HepG2 (cell line): ENCODE results near the gene NR1I2. TPM values are rescaled to one million over a fixed set of nuclear protein-coding genes. Genes with fewer than 3 reads are reported as not detected.

ENCODE experiments used
- ATAC-seq: fragments of 200-7000 bp; cut with Tn5 transposase; 3 replicates; pipeline ENCODE4 v1.9.1; 2020; ENCODE audit warnings: mild to moderate bottlenecking, moderate library complexity
- BruUV-seq: library from RNA; stranded (reverse); fragments of 400-500 nt; replicated peaks from 2 replicates; lab custom pipeline; 2021; lab: Mats Ljungman, UMichigan
- CTCF ChIA-PET: fragments of 300-600 bp; formaldehyde crosslinking; extraction: SDS; loops from one replicate; lab custom pipeline; 2021; ENCODE audit warnings: low total read pairs, inconsistent platforms, low intra/inter-chr PET ratio; lab: Yijun Ruan, JAX
- POLR2A ChIA-PET: fragments of 350-600 bp; sonication (Branson Sonifier 250); formaldehyde crosslinking; loops from one replicate; lab custom pipeline; 2020; ENCODE audit warnings: antibody characterized with exemption, inconsistent platforms; lab: Yijun Ruan, JAX
- DNase-seq: peaks from one replicate; pipeline ENCODE4 v3.0.0-alpha.2; 2015; ENCODE audit warnings: low spot score
- FAIRE-seq: peaks from 3 replicates; lab custom pipeline; 2011; peaks lifted over from hg19 to GRCh38; lab: Jason Lieb, UNC
- H2AFZ ChIP-seq: one replicate; pipeline ENCODE4 v1.6.1; 2011; ENCODE audit warnings: low read length, inconsistent platforms
- H3K27ac ChIP-seq: fragments of 300-600 bp; 3 replicates; pipeline ENCODE4 v1.8.0; 2011; ENCODE audit warnings: mixed run types, mild to moderate bottlenecking, mixed read lengths, low read length, inconsistent platforms; ENCODE audit not compliant: insufficient read depth; ENCODE audit errors: extremely low read length
- H3K27me3 ChIP-seq, 2 experiments: fragments of 200-600 bp in 1 of 2; 2 replicates in 1 of 2; 3 replicates in 1 of 2; pipeline versions ENCODE4 v1.6.0 to v1.8.0; 2011; ENCODE audit warnings: low read length in 2 of 2, mild to moderate bottlenecking in 2 of 2, moderate library complexity in 2 of 2, inconsistent platforms in 1 of 2; ENCODE audit not compliant: insufficient read depth in 2 of 2, control insufficient read depth in 1 of 2
- H3K36me3 ChIP-seq, 2 experiments: fragments of 200-600 bp in 1 of 2; replicated peaks in 1 of 2; 2 replicates in 1 of 2; 3 replicates in 1 of 2; pipeline versions ENCODE4 v1.5.1 to v1.8.0; 2011; ENCODE audit warnings: low read length in 2 of 2, inconsistent platforms in 1 of 2; ENCODE audit not compliant: insufficient read depth in 2 of 2, control insufficient read depth in 1 of 2
- H3K4me1 ChIP-seq: 2 replicates; pipeline ENCODE4 v1.5.1; 2012; ENCODE audit warnings: low read length, inconsistent platforms; ENCODE audit not compliant: insufficient read depth
- H3K4me2 ChIP-seq: 2 replicates; pipeline ENCODE4 v1.6.0; 2011; ENCODE audit warnings: low read depth, low read length, inconsistent platforms
- H3K4me3 ChIP-seq, 3 experiments: fragments of 200-600 bp in 1 of 3; sonication (generic), shearing (Covaris generic) in 1 of 3; replicated peaks in 1 of 3; 2 replicates each; pipeline ENCODE4 v1.5.1; 2011 to 2016; ENCODE audit warnings: low read length in 3 of 3, inconsistent platforms in 2 of 3, low read depth in 2 of 3, mild to moderate bottlenecking in 2 of 3, control low read depth in 1 of 3, mixed read lengths in 1 of 3; ENCODE audit not compliant: insufficient read depth in 1 of 3
- H3K79me2 ChIP-seq: one replicate; pipeline ENCODE4 v1.6.1; 2011; ENCODE audit warnings: low read length, inconsistent platforms; ENCODE audit not compliant: insufficient read depth
- H3K9ac ChIP-seq: 2 replicates; pipeline ENCODE4 v1.6.0; 2011; ENCODE audit warnings: mild to moderate bottlenecking, low read depth, low read length, inconsistent platforms; ENCODE audit not compliant: insufficient read depth
- H3K9me3 ChIP-seq: 2 replicates; pipeline ENCODE4 v1.5.1; 2012; ENCODE audit warnings: mild to moderate bottlenecking, low read length
- H4K20me1 ChIP-seq: 2 replicates; pipeline ENCODE4 v1.6.0; 2011; ENCODE audit warnings: inconsistent platforms, mild to moderate bottlenecking, low read length, moderate library complexity; ENCODE audit not compliant: insufficient read depth
- ASH2L ChIP-seq: fragments of 300-600, 200-600 bp; sonication (generic); IDR thresholded peaks from 2 replicates; pipeline ENCODE4 v1.7.0; 2017; ENCODE audit warnings: low read depth, mild to moderate bottlenecking, moderate library complexity, mixed read lengths, low read length; ENCODE audit not compliant: insufficient read length
- CTCF ChIP-seq: sonication (generic); formaldehyde crosslinking; IDR thresholded peaks from 2 replicates; pipeline ENCODE4 v1.5.0; 2020; ENCODE audit warnings: mild to moderate bottlenecking, missing genetic modification reagents, moderate library complexity
- HNRNPL ChIP-seq: fragments of 200-400 bp; formaldehyde crosslinking; IDR thresholded peaks from 2 replicates; pipeline ENCODE4 v1.6.1; 2017; ENCODE audit warnings: mild to moderate bottlenecking, low read depth, low read length
- THAP9 ChIP-seq: sonication (generic); formaldehyde crosslinking; IDR thresholded peaks from 2 replicates; pipeline ENCODE4; 2020; ENCODE audit warnings: missing genetic modification reagents, mild to moderate bottlenecking, borderline replicate concordance
- THRA ChIP-seq: sonication (generic); formaldehyde crosslinking; IDR thresholded peaks from 2 replicates; pipeline ENCODE4 v1.4.0; 2020; ENCODE audit warnings: missing genetic modification reagents, borderline replicate concordance
- ZNF280B ChIP-seq: sonication (generic); formaldehyde crosslinking; IDR thresholded peaks from 2 replicates; pipeline ENCODE4 v1.5.0; 2020; ENCODE audit warnings: missing genetic modification reagents, mild to moderate bottlenecking, borderline replicate concordance
- ZNF772 ChIP-seq: sonication (generic); formaldehyde crosslinking; IDR thresholded peaks from 2 replicates; pipeline ENCODE4 v1.5.0; 2020; ENCODE audit warnings: mild to moderate bottlenecking, missing genetic modification reagents
- ZNF773 ChIP-seq: sonication (generic); formaldehyde crosslinking; IDR thresholded peaks from 2 replicates; pipeline ENCODE4 v1.4.0; 2020; ENCODE audit warnings: missing genetic modification reagents, borderline replicate concordance
- WGBS: methylation state at CpG from one replicate; pipeline ENCODE4 v1.1.6; 2017; ENCODE audit warnings: low lambda C conversion rate; 5-methylcytosine and 5-hydroxymethylcytosine counted together
- in situ Hi-C: cut with HindIII; loops from 2 replicates; pipeline ENCODE4 v1.10.0; 2017; ENCODE audit warnings: low pct_unique_long_range_greater_than_20kb; ENCODE audit not compliant: extremely low pct_ligation_motif_present
- intact Hi-C: fragments of 100-400 bp; cut with micrococcal nuclease; formaldehyde crosslinking; loops from one replicate; pipeline ENCODE4 v1.10.0; 2022; ENCODE audit not compliant: unreplicated experiment
- polyA plus RNA-seq, 8 experiments: library from polyadenylated mRNA; depleted of rRNA in 3 of 8; stranded (reverse) in 7 of 8; unstranded in 1 of 8; fragments of >200 nt; fragmentation: Illumina TruSeq in 4 of 8; extraction: Trizol in 4 of 8; gene quantifications; 2 replicates each; pipeline versions ENCODE4 v1.2.1 to v1.2.3, GENCODE V29; 2011 to 2016; ENCODE audit warnings: low read depth in 4 of 8, missing spikeins in 1 of 8, mixed read lengths in 1 of 8; ENCODE audit not compliant: insufficient read depth in 1 of 8
- total RNA-seq, 5 experiments: library from RNA; depleted of rRNA; stranded (reverse); fragments of >200 nt; fragmentation: Illumina TruSeq; extraction: Trizol; gene quantifications; 2 replicates each; pipeline ENCODE4 v1.2.3, GENCODE V29; 2016; ENCODE audit warnings: low read depth in 1 of 5

The NR1I2 gene
- total and polyA plus RNA-seq, 2 of the 13 experiments (the other 11 are each of a cell fraction or from before 2014, with no cell fraction given): 8.8 to 13.4 TPM

GRCh38 chr3:119829420-119829819 is 47.5 kb downstream of the NR1I2 start (continued):
- TF ChIP-seq THAP9 (CRISPR knock-in tag) (no peak), ZNF773 (CRISPR knock-in tag) (no peak), ZNF280B (CRISPR knock-in tag) (no peak), HNRNPL (no peak), THRA (CRISPR knock-in tag) (no peak), ZNF772 (CRISPR knock-in tag) (no peak)

GRCh38 chr3:119831022-119831421 is 49.1 kb downstream of the NR1I2 start:
- TF ChIP-seq ASH2L (no peak), CTCF (CRISPR knock-in tag) (peak; percentile 8; the same call in 1 of the 2 replicates)
- H3K79me2 ChIP-seq: no peaks in the 10 kb centered on the region
- CTCF ChIA-PET: no interaction called here
- FAIRE-seq (no peak), DNase-seq (no peak), ATAC-seq (peak; percentile 43; the same call in 1 of the 3 replicates)
- H3K4me1 ChIP-seq: peaks cover 15% of the 10 kb centered on the region
- BruUV-seq: no TSS peak
- 100% methylated on average over 3 of the region's 3 CpGs for WGBS
- H3K4me3 ChIP-seq: no peak overlapping the region
- no peaks in the 10 kb centered on the region for H3K27me3 ChIP-seq
- no peaks in the 10 kb centered on the region for H3K36me3 ChIP-seq
- no peak overlapping the region for H3K27ac ChIP-seq
- no peak overlapping the region for H3K4me2 ChIP-seq
- in situ Hi-C loops (no loop called here), intact Hi-C loops (no loop called here)
- no peaks in the 10 kb centered on the region for H3K9me3 ChIP-seq
- POLR2A ChIA-PET: interaction anchor here (0.9 kb wide), 1 partner anchor 518 kb away, joined by 3 read pairs; the partner anchor contains the start of gene LRRC58
- no peak overlapping the region for H2AFZ ChIP-seq
- no peak overlapping the region for H3K9ac ChIP-seq
- no peaks in the 10 kb centered on the region for H4K20me1 ChIP-seq
